ENCODE data around the gene SELENON.

The SELENON gene

GRCh38 chr1:25790472-25790871 is 9.5 kb upstream of the SELENON start:
- Histone ChIP-seq H4K8ac (ENCODE audit: low read depth, low read length) (no peak overlapping the region), H3K9ac (ENCODE audit: low read depth, low read length, poor library complexity) (no peak overlapping the region), H3K36me3 (replicated peaks in 1 of 2; ENCODE audit: control insufficient read depth in 2 of 2, insufficient read depth in 2 of 2, low read length in 2 of 2) (no peaks in the 10 kb centered on the region), H2BK120ac (ENCODE audit: low read depth, low read length) (no peak overlapping the region), H3K9me3 (replicated peaks in 1 of 2; ENCODE audit: control insufficient read depth in 2 of 2, insufficient read depth in 1 of 2, low read depth in 1 of 2, low read length in 2 of 2) (no peaks in the 10 kb centered on the region), H2BK15ac (ENCODE audit: low read length) (no peak overlapping the region), H2BK5ac (ENCODE audit: low read length) (no peak overlapping the region), H4K91ac (ENCODE audit: low read depth, low read length, poor library complexity) (no peak overlapping the region), H3K4ac (ENCODE audit: low read length) (no peak overlapping the region), H3K23ac (ENCODE audit: low read depth, low read length, poor library complexity) (no peak overlapping the region), H2AFZ (ENCODE audit: low read length) (no peak overlapping the region), H3K27ac (replicated peaks; ENCODE audit: low read length) (no peak overlapping the region), H2BK12ac (ENCODE audit: low read length) (no peak overlapping the region), H3K18ac (ENCODE audit: low read length) (no peak overlapping the region), H3K4me1 (ENCODE audit: control insufficient read depth in 2 of 2, insufficient read depth in 1 of 2, low read depth in 1 of 2, low read length in 2 of 2) (peaks cover 1 to 29% of the 10 kb centered on the region in 2 donors), H3K27me3 (ENCODE audit: control insufficient read depth in 3 of 3, insufficient read depth in 3 of 3, low read depth in 1 of 3, low read length in 3 of 3) (no peaks in the 10 kb centered on the region), H3K79me1 (ENCODE audit: low read depth, low read length) (no peaks in the 10 kb centered on the region), H3K4me2 (ENCODE audit: insufficient read depth, low read length, poor library complexity, severe bottlenecking) (no peak overlapping the region), H3K14ac (ENCODE audit: low read length) (no peak overlapping the region), H2AK5ac (ENCODE audit: low read depth, low read length) (no peak overlapping the region), H3K4me3 (ENCODE audit: low read length in 2 of 2) (no peak overlapping the region)
- no peak for DNase-seq (ENCODE audit: low spot score)
- WGBS, 2 donors (ENCODE audit: extremely low coverage in 2 of 2, insufficient read length in 2 of 2, insufficient replicate concordance in 1 of 2): no CpG with 5 or more reads among the region's 6 CpGs

DNA sequence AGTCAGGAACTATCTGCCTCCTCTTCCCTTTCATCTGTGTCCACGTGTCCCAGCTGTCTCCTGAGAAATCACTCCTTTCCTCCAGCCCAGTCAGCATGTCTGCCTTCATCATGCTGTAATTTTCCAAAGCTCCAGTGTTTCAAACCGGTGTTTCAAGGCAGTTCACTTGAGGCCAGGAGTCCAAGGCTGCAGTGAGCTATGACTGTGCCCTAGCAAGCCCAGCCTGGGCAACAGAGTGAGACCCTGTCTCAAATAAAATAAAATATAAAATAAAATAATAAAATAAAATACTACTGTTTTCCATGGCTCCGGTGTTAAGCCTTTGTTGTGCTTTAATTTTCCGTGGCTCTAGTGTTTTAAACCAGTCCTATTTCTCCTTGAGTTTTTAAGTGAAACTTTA is 7.9 kb upstream of the SELENON start:
- no peak overlapping the region for H3K23ac ChIP-seq (ENCODE audit: low read depth, low read length, poor library complexity)
- H3K36me3 ChIP-seq (replicated peaks in 1 of 2; ENCODE audit: control insufficient read depth in 2 of 2, insufficient read depth in 2 of 2, low read length in 2 of 2): no peaks in the 10 kb centered on the region
- H4K91ac ChIP-seq (ENCODE audit: low read depth, low read length, poor library complexity): no peak overlapping the region
- H3K14ac ChIP-seq (ENCODE audit: low read length): no peak overlapping the region
- no peak overlapping the region for H3K4me2 ChIP-seq (ENCODE audit: insufficient read depth, low read length, poor library complexity, severe bottlenecking)
- peaks cover 4 to 22% of the 10 kb centered on the region in 2 donors for H3K4me1 ChIP-seq (ENCODE audit: control insufficient read depth in 2 of 2, insufficient read depth in 1 of 2, low read depth in 1 of 2, low read length in 2 of 2)
- H3K4ac ChIP-seq (ENCODE audit: low read length): no peak overlapping the region
- H2BK15ac ChIP-seq (ENCODE audit: low read length): no peak overlapping the region
- H4K8ac ChIP-seq (ENCODE audit: low read depth, low read length): no peak overlapping the region
- H3K9ac ChIP-seq (ENCODE audit: low read depth, low read length, poor library complexity): no peak overlapping the region
- H3K27me3 ChIP-seq (ENCODE audit: control insufficient read depth in 3 of 3, insufficient read depth in 3 of 3, low read depth in 1 of 3, low read length in 3 of 3): no peaks in the 10 kb centered on the region
- H2AFZ ChIP-seq (ENCODE audit: low read length): no peak overlapping the region
- H3K79me1 ChIP-seq (ENCODE audit: low read depth, low read length): no peaks in the 10 kb centered on the region
- DNase-seq (ENCODE audit: low spot score): no peak
- no peak overlapping the region for H3K18ac ChIP-seq (ENCODE audit: low read length)
- H2BK12ac ChIP-seq (ENCODE audit: low read length): no peak overlapping the region
- no CpG with 5 or more reads among the region's 4 CpGs for WGBS, 2 donors (ENCODE audit: extremely low coverage in 2 of 2, insufficient read length in 2 of 2, insufficient replicate concordance in 1 of 2)
- no peak overlapping the region for H2BK120ac ChIP-seq (ENCODE audit: low read depth, low read length)
- no peaks in the 10 kb centered on the region for H3K9me3 ChIP-seq (replicated peaks in 1 of 2; ENCODE audit: control insufficient read depth in 2 of 2, insufficient read depth in 1 of 2, low read depth in 1 of 2, low read length in 2 of 2)
- no peak overlapping the region for H3K4me3 ChIP-seq (ENCODE audit: low read length in 2 of 2)
- no peak overlapping the region for H3K27ac ChIP-seq (replicated peaks; ENCODE audit: low read length)
- no peak overlapping the region for H2AK5ac ChIP-seq (ENCODE audit: low read depth, low read length)
- H2BK5ac ChIP-seq (ENCODE audit: low read length): no peak overlapping the region

DNA sequence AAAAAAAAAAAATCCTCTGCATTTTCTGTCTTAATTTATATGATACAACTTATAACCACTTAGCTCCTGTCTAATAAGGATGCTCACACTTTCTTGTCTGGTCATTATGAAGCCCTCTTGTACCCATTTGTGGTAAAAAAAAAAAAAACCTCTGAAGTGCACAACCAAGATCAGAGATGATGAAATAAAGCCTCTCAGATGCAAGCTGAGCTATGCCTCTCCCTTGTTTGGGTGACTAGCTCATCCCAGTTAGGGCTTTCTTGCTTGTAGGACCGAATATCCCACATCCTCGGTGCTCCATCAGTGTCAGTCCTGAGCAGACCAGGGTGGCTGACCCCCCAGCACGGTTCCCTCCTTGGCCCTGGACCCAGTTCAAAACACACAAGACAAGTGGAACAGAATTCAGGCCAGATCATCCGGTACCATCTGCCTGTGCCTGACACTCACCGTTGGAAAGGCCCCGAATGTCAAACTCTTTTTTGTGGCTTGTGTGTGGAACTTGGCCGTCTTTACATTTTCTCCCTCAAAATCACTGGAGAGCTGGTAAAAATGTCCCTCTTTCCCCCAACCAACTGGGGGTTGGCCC is 6.3 kb upstream of the SELENON start:
- Histone ChIP-seq H3K4me1 (ENCODE audit: control insufficient read depth in 2 of 2, insufficient read depth in 1 of 2, low read depth in 1 of 2, low read length in 2 of 2) (peaks cover 5 to 19% of the 10 kb centered on the region in 2 donors), H2BK12ac (ENCODE audit: low read length) (no peak overlapping the region), H3K4me3 (ENCODE audit: low read length in 2 of 2) (no peak overlapping the region), H2BK15ac (ENCODE audit: low read length) (no peak overlapping the region), H4K91ac (ENCODE audit: low read depth, low read length, poor library complexity) (no peak overlapping the region), H3K14ac (ENCODE audit: low read length) (no peak overlapping the region), H2AK5ac (ENCODE audit: low read depth, low read length) (no peak overlapping the region), H2BK5ac (ENCODE audit: low read length) (no peak overlapping the region), H3K4me2 (ENCODE audit: insufficient read depth, low read length, poor library complexity, severe bottlenecking) (no peak overlapping the region), H3K36me3 (replicated peaks in 1 of 2; ENCODE audit: control insufficient read depth in 2 of 2, insufficient read depth in 2 of 2, low read length in 2 of 2) (no peaks in the 10 kb centered on the region), H3K9me3 (replicated peaks in 1 of 2; ENCODE audit: control insufficient read depth in 2 of 2, insufficient read depth in 1 of 2, low read depth in 1 of 2, low read length in 2 of 2) (no peaks in the 10 kb centered on the region), H3K9ac (ENCODE audit: low read depth, low read length, poor library complexity) (no peak overlapping the region), H2AFZ (ENCODE audit: low read length) (no peak overlapping the region), H4K8ac (ENCODE audit: low read depth, low read length) (no peak overlapping the region), H3K27me3 (ENCODE audit: control insufficient read depth in 3 of 3, insufficient read depth in 3 of 3, low read depth in 1 of 3, low read length in 3 of 3) (no peaks in the 10 kb centered on the region), H3K23ac (ENCODE audit: low read depth, low read length, poor library complexity) (no peak overlapping the region), H2BK120ac (ENCODE audit: low read depth, low read length) (no peak overlapping the region), H3K79me1 (ENCODE audit: low read depth, low read length) (no peaks in the 10 kb centered on the region), H3K4ac (ENCODE audit: low read length) (no peak overlapping the region), H3K18ac (ENCODE audit: low read length) (no peak overlapping the region), H3K27ac (replicated peaks; ENCODE audit: low read length) (no peak overlapping the region)
- WGBS, 2 donors (ENCODE audit: extremely low coverage in 2 of 2, insufficient read length in 2 of 2, insufficient replicate concordance in 1 of 2): no CpG with 5 or more reads among the region's 7 CpGs
- no peak for DNase-seq (ENCODE audit: low spot score)

DNA sequence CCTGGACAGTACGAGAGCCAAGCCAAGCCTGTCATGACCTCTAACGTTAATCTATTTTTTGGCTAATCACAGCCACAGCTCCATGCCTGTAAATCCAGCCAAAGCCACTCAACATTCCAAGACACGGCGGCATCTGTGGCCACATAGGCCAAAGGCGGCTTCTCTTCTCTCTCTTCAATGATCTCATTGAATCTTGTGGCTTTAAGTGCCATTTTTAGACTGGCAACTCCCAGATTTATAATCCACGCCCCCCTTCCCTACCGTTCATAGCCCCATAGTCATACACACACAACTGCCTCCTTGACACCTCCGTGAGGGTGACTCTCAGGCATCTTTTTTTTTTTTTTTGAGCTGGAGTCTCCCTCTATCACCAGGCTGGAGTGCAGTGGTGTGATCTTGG is 5.7 kb upstream of the SELENON start:
- no peaks in the 10 kb centered on the region for H3K9me3 ChIP-seq (replicated peaks in 1 of 2; ENCODE audit: control insufficient read depth in 2 of 2, insufficient read depth in 1 of 2, low read depth in 1 of 2, low read length in 2 of 2)
- no peak overlapping the region for H2BK12ac ChIP-seq (ENCODE audit: low read length)
- peaks cover 5 to 22% of the 10 kb centered on the region in 2 donors for H3K4me1 ChIP-seq (ENCODE audit: control insufficient read depth in 2 of 2, insufficient read depth in 1 of 2, low read depth in 1 of 2, low read length in 2 of 2)
- no peak overlapping the region for H4K91ac ChIP-seq (ENCODE audit: low read depth, low read length, poor library complexity)
- H3K27ac ChIP-seq (replicated peaks; ENCODE audit: low read length): no peak overlapping the region
- no peaks in the 10 kb centered on the region for H3K36me3 ChIP-seq (replicated peaks in 1 of 2; ENCODE audit: control insufficient read depth in 2 of 2, insufficient read depth in 2 of 2, low read length in 2 of 2)
- no peak overlapping the region for H3K4me3 ChIP-seq (ENCODE audit: low read length in 2 of 2)
- no peaks in the 10 kb centered on the region for H3K27me3 ChIP-seq (ENCODE audit: control insufficient read depth in 3 of 3, insufficient read depth in 3 of 3, low read depth in 1 of 3, low read length in 3 of 3)
- H3K4ac ChIP-seq (ENCODE audit: low read length): no peak overlapping the region
- no CpG with 5 or more reads among the region's 8 CpGs for WGBS, 2 donors (ENCODE audit: extremely low coverage in 2 of 2, insufficient read length in 2 of 2, insufficient replicate concordance in 1 of 2)
- H2BK15ac ChIP-seq (ENCODE audit: low read length): no peak overlapping the region
- H2BK120ac ChIP-seq (ENCODE audit: low read depth, low read length): no peak overlapping the region
- H3K9ac ChIP-seq (ENCODE audit: low read depth, low read length, poor library complexity): no peak overlapping the region
- H2AFZ ChIP-seq (ENCODE audit: low read length): no peak overlapping the region
- no peak overlapping the region for H3K4me2 ChIP-seq (ENCODE audit: insufficient read depth, low read length, poor library complexity, severe bottlenecking)
- no peak overlapping the region for H3K23ac ChIP-seq (ENCODE audit: low read depth, low read length, poor library complexity)
- H4K8ac ChIP-seq (ENCODE audit: low read depth, low read length): no peak overlapping the region
- no peak overlapping the region for H2AK5ac ChIP-seq (ENCODE audit: low read depth, low read length)
- no peaks in the 10 kb centered on the region for H3K79me1 ChIP-seq (ENCODE audit: low read depth, low read length)
- H3K18ac ChIP-seq (ENCODE audit: low read length): no peak overlapping the region
- no peak for DNase-seq (ENCODE audit: low spot score)
- H3K14ac ChIP-seq (ENCODE audit: low read length): no peak overlapping the region
- H2BK5ac ChIP-seq (ENCODE audit: low read length): no peak overlapping the region

All from neuronal stem cell (in vitro differentiated cells).